H9 (cell line): Measurements from ENCODE around the gene TESK2. TPM values are rescaled to one million over a fixed set of nuclear protein-coding genes. Genes with fewer than 3 reads are reported as not detected.

ENCODE experiments used
- DNase-seq: peaks from one replicate; pipeline ENCODE4 v3.0.0-alpha.2; 2017
- H2AFZ ChIP-seq: one replicate; pipeline ENCODE4 v1.6.1; 2013; ENCODE audit warnings: mild to moderate bottlenecking, low read length, control low read depth, moderate library complexity
- H2AK5ac ChIP-seq: 2 replicates; pipeline ENCODE4 v1.6.1; 2013; ENCODE audit warnings: low read length, control low read depth, mixed read lengths; ENCODE audit not compliant: insufficient read length
- H2BK120ac ChIP-seq: one replicate; pipeline ENCODE4 v1.6.1; 2013; ENCODE audit warnings: low read depth, mild to moderate bottlenecking, low read length, control low read depth, inconsistent platforms; ENCODE audit not compliant: poor library complexity, severe bottlenecking
- H2BK12ac ChIP-seq: 2 replicates; pipeline ENCODE4 v1.6.1; 2013; ENCODE audit warnings: low read length, control low read depth, mixed read lengths, low read depth; ENCODE audit not compliant: insufficient read length
- H2BK15ac ChIP-seq: 2 replicates; pipeline ENCODE4 v1.6.1; 2013; ENCODE audit warnings: low read depth, low read length, control low read depth
- H2BK20ac ChIP-seq: one replicate; pipeline ENCODE4 v1.6.1; 2013; ENCODE audit warnings: low read depth, mild to moderate bottlenecking, low read length, control low read depth, inconsistent platforms; ENCODE audit not compliant: poor library complexity, severe bottlenecking
- H2BK5ac ChIP-seq: 2 replicates; pipeline ENCODE4 v1.6.1; 2013; ENCODE audit warnings: low read length, control low read depth, mixed read lengths; ENCODE audit not compliant: insufficient read length
- H3K14ac ChIP-seq: 2 replicates; pipeline ENCODE4 v1.6.1; 2013; ENCODE audit warnings: low read length, control low read depth; ENCODE audit not compliant: insufficient read depth
- H3K18ac ChIP-seq: 2 replicates; pipeline ENCODE4 v1.6.1; 2013; ENCODE audit warnings: low read depth, mild to moderate bottlenecking, mixed read lengths, low read length, control low read depth; ENCODE audit not compliant: insufficient read length
- H3K23ac ChIP-seq: 2 replicates; pipeline ENCODE4 v1.6.1; 2013; ENCODE audit warnings: low read length, control low read depth, mixed read lengths, low read depth; ENCODE audit not compliant: insufficient read length
- H3K23me2 ChIP-seq: 2 replicates; pipeline ENCODE4 v1.6.1; 2013; ENCODE audit warnings: low read depth, mild to moderate bottlenecking, mixed read lengths, low read length, control low read depth; ENCODE audit not compliant: insufficient read length, poor library complexity, severe bottlenecking
- H3K27ac ChIP-seq: 2 replicates; pipeline ENCODE4 v1.5.1; 2013; ENCODE audit warnings: low read length, control low read depth, mixed read lengths, low read depth; ENCODE audit not compliant: insufficient read length
- H3K27me3 ChIP-seq: 2 replicates; pipeline ENCODE4 v1.6.1; 2013; ENCODE audit warnings: low read length, control low read depth, inconsistent platforms; ENCODE audit not compliant: insufficient read depth
- H3K4ac ChIP-seq: 2 replicates; pipeline ENCODE4 v1.6.1; 2013; ENCODE audit warnings: low read depth, mild to moderate bottlenecking, control low read depth, inconsistent platforms, low read length, moderate library complexity
- H3K4me1 ChIP-seq: 2 replicates; pipeline ENCODE4 v1.6.1; 2013; ENCODE audit warnings: low read length, control low read depth, inconsistent platforms; ENCODE audit not compliant: insufficient read depth
- H3K4me2 ChIP-seq: 2 replicates; pipeline ENCODE4 v1.6.1; 2013; ENCODE audit warnings: low read length, control low read depth, mixed read lengths; ENCODE audit not compliant: insufficient read length, insufficient read depth
- H3K56ac ChIP-seq: 2 replicates; pipeline ENCODE4 v1.6.1; 2013; ENCODE audit warnings: low read depth, mild to moderate bottlenecking, mixed read lengths, low read length, control low read depth; ENCODE audit not compliant: insufficient read length
- H3K79me1 ChIP-seq: 2 replicates; pipeline ENCODE4 v1.6.1; 2013; ENCODE audit warnings: low read depth, mild to moderate bottlenecking, moderate library complexity, low read length, control low read depth, inconsistent platforms; ENCODE audit not compliant: insufficient read depth, poor library complexity, severe bottlenecking
- H3K79me2 ChIP-seq: 2 replicates; pipeline ENCODE4 v1.6.1; 2013; ENCODE audit warnings: low read length, control low read depth, inconsistent platforms; ENCODE audit not compliant: insufficient read depth
- H3K9ac ChIP-seq: 2 replicates; pipeline ENCODE4 v1.6.1; 2013; ENCODE audit warnings: low read length, control low read depth, mixed read lengths; ENCODE audit not compliant: insufficient read length; ENCODE audit errors: extremely low read depth
- H3K9me3 ChIP-seq: one replicate; pipeline ENCODE4 v1.6.1; 2013; ENCODE audit warnings: low read depth, low read length, inconsistent platforms; ENCODE audit not compliant: control insufficient read depth
- H3T11ph ChIP-seq: one replicate; pipeline ENCODE4 v1.6.1; 2013; ENCODE audit warnings: mild to moderate bottlenecking, low read length, control low read depth, inconsistent platforms
- H4K20me1 ChIP-seq: one replicate; pipeline ENCODE4 v1.6.1; 2013; ENCODE audit not compliant: control insufficient read depth, insufficient read length, insufficient read depth
- H4K5ac ChIP-seq: 2 replicates; pipeline ENCODE4 v1.6.1; 2013; ENCODE audit warnings: low read depth, mild to moderate bottlenecking, mixed read lengths, low read length, control low read depth; ENCODE audit not compliant: insufficient read length
- H4K8ac ChIP-seq: replicated peaks from 2 replicates; pipeline ENCODE4 v1.6.1; 2013; ENCODE audit warnings: low read length, control low read depth, mixed read lengths, low read depth; ENCODE audit not compliant: insufficient read length
- H4K91ac ChIP-seq: 2 replicates; pipeline ENCODE4 v1.6.1; 2013; ENCODE audit warnings: low read depth, mild to moderate bottlenecking, moderate library complexity, mixed read lengths, low read length, control low read depth; ENCODE audit not compliant: insufficient read length
- H3K27ac Mint-ChIP-seq, 3 experiments: 2 replicates in 2 of 3; 3 replicates in 1 of 3; pipeline ENCODE4 v1.8.0; 2020 to 2021; ENCODE audit warnings: mixed read lengths in 3 of 3, mild to moderate bottlenecking in 1 of 3, moderate library complexity in 1 of 3
- H3K27me3 Mint-ChIP-seq: 2 replicates; pipeline ENCODE4 v1.8.0; 2021; ENCODE audit warnings: low read depth, mild to moderate bottlenecking, moderate library complexity, mixed read lengths
- H3K36me3 Mint-ChIP-seq, 3 experiments: 2 replicates in 2 of 3; 3 replicates in 1 of 3; pipeline ENCODE4 v1.8.0; 2020 to 2021; ENCODE audit warnings: low read depth in 3 of 3, mixed read lengths in 3 of 3; ENCODE audit not compliant: insufficient read depth in 1 of 3
- H3K4me1 Mint-ChIP-seq, 2 experiments: 2 replicates each; pipeline ENCODE4 v1.8.0; 2020; ENCODE audit warnings: mixed read lengths in 2 of 2
- H3K4me3 Mint-ChIP-seq, 2 experiments: 2 replicates in 1 of 2; 3 replicates in 1 of 2; pipeline ENCODE4 v1.8.0; 2020 to 2021; ENCODE audit warnings: mild to moderate bottlenecking in 2 of 2, mixed read lengths in 2 of 2, moderate library complexity in 1 of 2
- H3K9me3 Mint-ChIP-seq, 2 experiments: 2 replicates in 1 of 2; 3 replicates in 1 of 2; pipeline ENCODE4 v1.8.0; 2020; ENCODE audit warnings: mild to moderate bottlenecking in 2 of 2, mixed read lengths in 2 of 2, moderate library complexity in 1 of 2
- WGBS: extraction: QIAGEN DNeasy Blood & Tissue Kit; methylation state at CpG from one replicate; pipeline ENCODE4 v1.1.7; 2013; ENCODE audit warnings: missing lambda C conversion rate, low lambda C conversion rate, mixed read lengths; ENCODE audit not compliant: insufficient read length; ENCODE audit errors: extremely low coverage; 5-methylcytosine and 5-hydroxymethylcytosine counted together
- total RNA-seq: library from RNA; stranded (reverse); gene quantifications from 2 replicates; pipeline ENCODE4 v1.2.1, GENCODE V29; 2021
- TF ChIP-seq, protein P1 (sequence below): fragments of 200-600 bp; sonication (generic); conservative IDR thresholded peaks from 3 replicates; pipeline ENCODE4 v1.8.0; 2021; ENCODE audit warnings: antibody characterized with exemption, mild to moderate bottlenecking

TESK2 gene
- total RNA-seq, 1 experiment from 2014 or later: 7.2 TPM

DNA sequence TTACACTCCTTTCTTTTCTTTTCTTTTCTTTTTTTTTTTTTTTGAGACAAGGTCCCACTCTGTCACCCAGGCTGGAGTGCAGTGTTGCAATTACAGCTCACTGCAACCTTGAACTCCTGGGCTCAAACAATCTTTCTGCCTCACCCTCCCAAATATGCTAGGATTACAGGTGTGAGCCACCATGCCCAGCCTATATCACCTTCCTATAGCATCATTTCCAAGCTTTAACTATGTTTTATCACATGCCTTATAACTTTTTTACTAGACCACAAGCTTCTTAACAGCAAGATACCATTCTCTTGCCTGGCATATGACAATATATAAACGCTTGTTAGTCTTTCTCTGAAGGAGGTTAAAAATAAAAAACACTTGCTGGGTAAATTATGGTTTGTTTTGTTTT lies 95.4 kb downstream of the TESK2 start:
- Mint-ChIP-seq H3K4me3 (no peak overlapping the region), H3K27ac (no peak overlapping the region), H3K27me3 (no peaks in the 10 kb centered on the region; the same call in 1 of the 2 replicates), H3K9me3 (no peaks in the 10 kb centered on the region), H3K36me3 (no peaks in the 10 kb centered on the region), H3K4me1 (peaks cover 7 to 13% of the 10 kb centered on the region in 2 experiments)
- no CpG with 5 or more reads among the region's 1 CpG for WGBS
- H3K79me2 ChIP-seq: no peaks in the 10 kb centered on the region
- no peak overlapping the region for H3K4ac ChIP-seq
- no peak overlapping the region for H2BK15ac ChIP-seq
- H2BK20ac ChIP-seq: no peak overlapping the region
- H3K9ac ChIP-seq: no peak overlapping the region
- H3K56ac ChIP-seq: no peak overlapping the region
- no peak overlapping the region for H2BK120ac ChIP-seq
- H4K20me1 ChIP-seq: no peaks in the 10 kb centered on the region
- H3K4me2 ChIP-seq: no peak overlapping the region
- H3K79me1 ChIP-seq: no peaks in the 10 kb centered on the region
- H3K9me3 ChIP-seq: no peaks in the 10 kb centered on the region
- TF ChIP-seq, protein P1, sequence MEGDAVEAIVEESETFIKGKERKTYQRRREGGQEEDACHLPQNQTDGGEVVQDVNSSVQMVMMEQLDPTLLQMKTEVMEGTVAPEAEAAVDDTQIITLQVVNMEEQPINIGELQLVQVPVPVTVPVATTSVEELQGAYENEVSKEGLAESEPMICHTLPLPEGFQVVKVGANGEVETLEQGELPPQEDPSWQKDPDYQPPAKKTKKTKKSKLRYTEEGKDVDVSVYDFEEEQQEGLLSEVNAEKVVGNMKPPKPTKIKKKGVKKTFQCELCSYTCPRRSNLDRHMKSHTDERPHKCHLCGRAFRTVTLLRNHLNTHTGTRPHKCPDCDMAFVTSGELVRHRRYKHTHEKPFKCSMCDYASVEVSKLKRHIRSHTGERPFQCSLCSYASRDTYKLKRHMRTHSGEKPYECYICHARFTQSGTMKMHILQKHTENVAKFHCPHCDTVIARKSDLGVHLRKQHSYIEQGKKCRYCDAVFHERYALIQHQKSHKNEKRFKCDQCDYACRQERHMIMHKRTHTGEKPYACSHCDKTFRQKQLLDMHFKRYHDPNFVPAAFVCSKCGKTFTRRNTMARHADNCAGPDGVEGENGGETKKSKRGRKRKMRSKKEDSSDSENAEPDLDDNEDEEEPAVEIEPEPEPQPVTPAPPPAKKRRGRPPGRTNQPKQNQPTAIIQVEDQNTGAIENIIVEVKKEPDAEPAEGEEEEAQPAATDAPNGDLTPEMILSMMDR: no peak
- H4K91ac ChIP-seq: no peak overlapping the region
- DNase-seq: no peak
- H3K27me3 ChIP-seq: no peaks in the 10 kb centered on the region
- H3K27ac ChIP-seq: no peak overlapping the region
- no peak overlapping the region for H3K18ac ChIP-seq
- H4K8ac ChIP-seq: no peak overlapping the region
- no peak overlapping the region for H2AFZ ChIP-seq
- no peak overlapping the region for H3K14ac ChIP-seq
- H2AK5ac ChIP-seq: no peak overlapping the region
- H3K4me1 ChIP-seq: peaks cover 2% of the 10 kb centered on the region; the same call in 1 of the 2 replicates
- no peaks in the 10 kb centered on the region for H3K23me2 ChIP-seq
- H3K23ac ChIP-seq: no peak overlapping the region
- no peak overlapping the region for H4K5ac ChIP-seq
- H2BK12ac ChIP-seq: no peak overlapping the region
- H2BK5ac ChIP-seq: no peak overlapping the region
- H3T11ph ChIP-seq: no peak overlapping the region
